Measurements from ENCODE around the gene ANXA9. TPM values are rescaled to one million over a fixed set of nuclear protein-coding genes. Genes with fewer than 3 reads are reported as not detected.

The ANXA9 gene
- total RNA-seq, 1 donor from 2014 or later, result not detected

- TF ChIP-seq CTCF (IDR thresholded peaks at IDR 0.05; ENCODE audit: partially characterized antibody, unreplicated experiment), result no peak
- Mint-ChIP-seq H3K27ac (ENCODE audit: unreplicated experiment) (peak within 1 kb of the TSS; percentile 99), H3K4me3 (ENCODE audit: unreplicated experiment) (peak within 1 kb of the TSS; percentile 99)
These were observed 26.4 kb downstream of the ANXA9 start, which contains the start of gene PRUNE1 for GRCh38 chr1:151008244-151009205. TSS of gene PRUNE1 (plus strand) at chr1:151008449. CDS start at chr1:151008633, 184 bp downstream.

GRCh38 chr1:151009206-151009587 is 27.1 kb downstream of the ANXA9 start:
- peaks cover 7% of the 10 kb centered on the region for H3K9me3 Mint-ChIP-seq (ENCODE audit: unreplicated experiment)
- peaks cover 29% of the 10 kb centered on the region for H3K4me1 Mint-ChIP-seq (ENCODE audit: low read depth, unreplicated experiment)
- peak overlapping the region; percentile 99 for H3K4me3 Mint-ChIP-seq (ENCODE audit: unreplicated experiment)
- H3K27me3 Mint-ChIP-seq (ENCODE audit: unreplicated experiment), result peaks cover 10% of the 10 kb centered on the region
- H3K36me3 Mint-ChIP-seq (ENCODE audit: unreplicated experiment), result no peaks in the 10 kb centered on the region
- no peak overlapping the region for H3K27ac Mint-ChIP-seq (ENCODE audit: unreplicated experiment)
- no peak for DNase-seq
- TF ChIP-seq CTCF (IDR thresholded peaks at IDR 0.05; ENCODE audit: partially characterized antibody, unreplicated experiment), result no peak

More at GRCh38 chr1:151008244-151009205, 26.4 kb downstream of the ANXA9 start, which contains the start of gene PRUNE1:
- Mint-ChIP-seq H3K9me3 (ENCODE audit: unreplicated experiment) (peaks cover 7% of the 10 kb centered on the region), H3K27me3 (ENCODE audit: unreplicated experiment) (peaks cover 10% of the 10 kb centered on the region), H3K36me3 (ENCODE audit: unreplicated experiment) (no peaks in the 10 kb centered on the region), H3K4me1 (ENCODE audit: low read depth, unreplicated experiment) (peaks cover 29% of the 10 kb centered on the region)
- peak; percentile 98 for DNase-seq

- no peak for TF ChIP-seq CTCF (IDR thresholded peaks at IDR 0.05; ENCODE audit: partially characterized antibody, unreplicated experiment)
- H3K4me1 Mint-ChIP-seq (ENCODE audit: low read depth, unreplicated experiment), result peaks cover 29% of the 10 kb centered on the region
- H3K36me3 Mint-ChIP-seq (ENCODE audit: unreplicated experiment), result no peaks in the 10 kb centered on the region
- H3K4me3 Mint-ChIP-seq (ENCODE audit: unreplicated experiment), result peak overlapping the region; percentile 99
- DNase-seq, result no peak
- no peak overlapping the region for H3K27ac Mint-ChIP-seq (ENCODE audit: unreplicated experiment)
- H3K27me3 Mint-ChIP-seq (ENCODE audit: unreplicated experiment), result peaks cover 10% of the 10 kb centered on the region
- peaks cover 7% of the 10 kb centered on the region for H3K9me3 Mint-ChIP-seq (ENCODE audit: unreplicated experiment)
These were observed 27.7 kb downstream of the ANXA9 start for GRCh38 chr1:151009674-151010345.

GRCh38 chr1:151010346-151010726 is 28.2 kb downstream of the ANXA9 start:
- no peak for TF ChIP-seq CTCF (IDR thresholded peaks at IDR 0.05; ENCODE audit: partially characterized antibody, unreplicated experiment)
- Mint-ChIP-seq H3K4me3 (ENCODE audit: unreplicated experiment) (no peak overlapping the region), H3K9me3 (ENCODE audit: unreplicated experiment) (peaks cover 7% of the 10 kb centered on the region), H3K27ac (ENCODE audit: unreplicated experiment) (no peak overlapping the region), H3K27me3 (ENCODE audit: unreplicated experiment) (peaks cover 10% of the 10 kb centered on the region), H3K36me3 (ENCODE audit: unreplicated experiment) (no peaks in the 10 kb centered on the region), H3K4me1 (ENCODE audit: low read depth, unreplicated experiment) (peaks cover 28% of the 10 kb centered on the region)
- no peak for DNase-seq
